GM19193 (cell line): Measurements from ENCODE around the gene ATMIN.

ENCODE experiments used
- POLR2A ChIP-seq: IDR thresholded peaks from 4 replicates; pipeline ENCODE4 v1.6.1; 2011; ENCODE audit not compliant: insufficient read depth, insufficient read length; ENCODE audit errors: extremely low read depth

ATMIN gene

GRCh38 chr16:81035398-81035974 is at the start of gene ATMIN:
TSS of gene ATMIN (plus strand) at chr16:81035842. CDS start at chr16:81035871, 29 bp downstream.
- peak; percentile 77 for TF ChIP-seq POLR2A

- TF ChIP-seq POLR2A, result no peak
Measured at GRCh38 chr16:80986557-80986956, 49.1 kb upstream of the ATMIN start.

GRCh38 chr16:80988756-80989155 is 46.9 kb upstream of the ATMIN start:
- no peak for TF ChIP-seq POLR2A

GRCh38 chr16:80989801-80990200 is 45.8 kb upstream of the ATMIN start:
- TF ChIP-seq POLR2A, result no peak

GRCh38 chr16:80990577-80990976 is 45.1 kb upstream of the ATMIN start:
- TF ChIP-seq POLR2A, result no peak

- no peak for TF ChIP-seq POLR2A
Measured at GRCh38 chr16:80990978-80991377, 44.7 kb upstream of the ATMIN start.

- TF ChIP-seq POLR2A, result no peak
Measured at GRCh38 chr16:80991792-80992430, 43.7 kb upstream of the ATMIN start.

- no peak for TF ChIP-seq POLR2A
Measured at GRCh38 chr16:80992676-80993293, 42.9 kb upstream of the ATMIN start.

GRCh38 chr16:80993307-80993706 is 42.3 kb upstream of the ATMIN start:
- TF ChIP-seq POLR2A, result no peak

GRCh38 chr16:80993834-80994233 is 41.8 kb upstream of the ATMIN start:
- TF ChIP-seq POLR2A, result no peak

- TF ChIP-seq POLR2A, result no peak
Measured at GRCh38 chr16:80994451-80994850, 41.2 kb upstream of the ATMIN start.

GRCh38 chr16:80996688-80997138 is 38.9 kb upstream of the ATMIN start:
- no peak for TF ChIP-seq POLR2A

- no peak for TF ChIP-seq POLR2A
Measured at GRCh38 chr16:80997139-80997798, 38.4 kb upstream of the ATMIN start.

GRCh38 chr16:80997964-80998620 is 37.5 kb upstream of the ATMIN start:
- no peak for TF ChIP-seq POLR2A

- no peak for TF ChIP-seq POLR2A
Measured at GRCh38 chr16:81000873-81001272, 34.8 kb upstream of the ATMIN start.
